HEK293 (cell line): ENCODE data around the gene ETV4.

Source experiments
- CTCF ChIA-PET: fragments of 350-600 bp; formaldehyde crosslinking; extraction: SDS; loops from one replicate; lab custom pipeline; 2021; ENCODE audit warnings: antibody characterized with exemption; lab: Yijun Ruan, JAX
- POLR2A ChIA-PET: fragments of 300-600 bp; formaldehyde crosslinking; extraction: SDS; loops from one replicate; lab custom pipeline; 2020; ENCODE audit warnings: antibody characterized with exemption, inconsistent platforms; lab: Yijun Ruan, JAX
- H3K27ac ChIP-seq: fragments of 200-500 bp; sonication (Bioruptor generic); 2 replicates; pipeline ENCODE4 v1.5.1; 2014; ENCODE audit warnings: low read depth, low read length, control low read depth, inconsistent platforms; ENCODE audit errors: extremely low read depth
- H3K36me3 ChIP-seq, 2 experiments: fragments of 200-500 bp in 1 of 2; sonication (Bioruptor generic) in 1 of 2; 1 replicate in 1 of 2; 2 replicates in 1 of 2; pipeline ENCODE4 v1.5.1; 2014 to 2017; ENCODE audit warnings: inconsistent platforms in 2 of 2, low read length in 2 of 2; ENCODE audit not compliant: control insufficient read depth in 2 of 2, insufficient read depth in 1 of 2
- H3K4me1 ChIP-seq: fragments of 200-500 bp; sonication (Bioruptor generic); 2 replicates; pipeline ENCODE4 v1.5.1; 2014; ENCODE audit warnings: mild to moderate bottlenecking, low read length, inconsistent platforms; ENCODE audit not compliant: control insufficient read depth, insufficient read depth
- H3K4me3 ChIP-seq: 2 replicates; pipeline ENCODE4 v1.5.1; 2011; ENCODE audit warnings: low read depth, mild to moderate bottlenecking, control low read depth, low read length, moderate library complexity
- H3K9me3 ChIP-seq: fragments of 200-500 bp; sonication (Bioruptor generic); 2 replicates; pipeline ENCODE4 v1.5.1; 2014; ENCODE audit warnings: low read depth, low read length, inconsistent platforms; ENCODE audit not compliant: control insufficient read depth, insufficient read depth
- GLIS1 ChIP-seq: fragments of 450-650 bp; formaldehyde crosslinking; IDR thresholded peaks from 2 replicates; pipeline ENCODE4 v1.5.1; 2016; ENCODE audit warnings: missing biosample characterization, missing genetic modification characterization
- PRDM4 ChIP-seq: fragments of 450-650 bp; formaldehyde crosslinking; IDR thresholded peaks from 2 replicates; pipeline ENCODE4 v1.5.1; 2017; ENCODE audit warnings: missing biosample characterization, missing genetic modification characterization
- REPIN1 ChIP-seq: fragments of 450-650 bp; formaldehyde crosslinking; IDR thresholded peaks from 2 replicates; pipeline ENCODE4 v1.5.1; 2017; ENCODE audit warnings: missing biosample characterization, missing genetic modification characterization, low read depth
- SCRT2 ChIP-seq: fragments of 450-650 bp; formaldehyde crosslinking; IDR thresholded peaks from 2 replicates; pipeline ENCODE4 v1.5.1; 2016; ENCODE audit warnings: missing biosample characterization, missing genetic modification characterization
- ZBTB44 ChIP-seq: fragments of 450-650 bp; IDR thresholded peaks from 2 replicates; pipeline ENCODE4 v1.5.1; 2018; ENCODE audit warnings: missing biosample characterization, mild to moderate bottlenecking, missing genetic modification characterization
- ZNF132 ChIP-seq: fragments of 450-650 bp; formaldehyde crosslinking; IDR thresholded peaks from 2 replicates; pipeline ENCODE4 v1.5.1; 2017; ENCODE audit warnings: missing biosample characterization, missing genetic modification characterization, borderline replicate concordance
- ZNF292 ChIP-seq: fragments of 450-650 bp; formaldehyde crosslinking; IDR thresholded peaks from 2 replicates; pipeline ENCODE4 v1.5.1; 2016; ENCODE audit warnings: low read depth, missing biosample characterization, missing genetic modification characterization, borderline replicate concordance
- ZNF37A ChIP-seq: fragments of 450-650 bp; IDR thresholded peaks from 2 replicates; pipeline ENCODE4 v1.5.1; 2018; ENCODE audit warnings: missing biosample characterization, missing genetic modification characterization
- ZNF530 ChIP-seq: fragments of 450-650 bp; formaldehyde crosslinking; IDR thresholded peaks from 2 replicates; pipeline ENCODE4 v1.5.1; 2016; ENCODE audit warnings: low read depth, missing biosample characterization, missing genetic modification characterization
- ZNF600 ChIP-seq: fragments of 450-650 bp; formaldehyde crosslinking; IDR thresholded peaks from 2 replicates; pipeline ENCODE4 v1.5.1; 2016; ENCODE audit warnings: missing biosample characterization, missing genetic modification characterization
- ZNF664 ChIP-seq: fragments of 450-650 bp; formaldehyde crosslinking; IDR thresholded peaks from 2 replicates; pipeline ENCODE4 v1.5.1; 2016; ENCODE audit warnings: missing biosample characterization, missing genetic modification characterization
- ZNF747 ChIP-seq: fragments of 450-650 bp; formaldehyde crosslinking; IDR thresholded peaks from 2 replicates; pipeline ENCODE4 v1.5.1; 2016; ENCODE audit warnings: missing biosample characterization, missing genetic modification characterization
- ZSCAN23 ChIP-seq: fragments of 450-650 bp; formaldehyde crosslinking; IDR thresholded peaks from 2 replicates; pipeline ENCODE4 v1.5.1; 2016; ENCODE audit warnings: missing biosample characterization, missing genetic modification characterization
- TF ChIP-seq, protein P1 (sequence below): fragments of 450-650 bp; formaldehyde crosslinking; IDR thresholded peaks from 2 replicates; pipeline ENCODE4 v1.5.1; 2016; ENCODE audit warnings: missing biosample characterization, missing genetic modification characterization

The ETV4 gene

GRCh38 chr17:43574896-43575525 is 28.9 kb upstream of the ETV4 start:
- no peaks in the 10 kb centered on the region for H3K9me3 ChIP-seq
- POLR2A ChIA-PET, result interaction anchor here (0.5 to 1.3 kb wide), 4 partner anchors 111 to 352 kb away, joined by 3 to 4 read pairs (median 3); partner anchors contain the start of gene ARL4D
- H3K4me1 ChIP-seq, result peaks cover 14% of the 10 kb centered on the region
- no peaks in the 10 kb centered on the region for H3K36me3 ChIP-seq
- peak; percentile 74 for TF ChIP-seq SCRT2
- TF ChIP-seq ZBTB44 (tag by site-specific recombination), result no peak
- no peak for TF ChIP-seq ZNF292
- TF ChIP-seq, protein P1, sequence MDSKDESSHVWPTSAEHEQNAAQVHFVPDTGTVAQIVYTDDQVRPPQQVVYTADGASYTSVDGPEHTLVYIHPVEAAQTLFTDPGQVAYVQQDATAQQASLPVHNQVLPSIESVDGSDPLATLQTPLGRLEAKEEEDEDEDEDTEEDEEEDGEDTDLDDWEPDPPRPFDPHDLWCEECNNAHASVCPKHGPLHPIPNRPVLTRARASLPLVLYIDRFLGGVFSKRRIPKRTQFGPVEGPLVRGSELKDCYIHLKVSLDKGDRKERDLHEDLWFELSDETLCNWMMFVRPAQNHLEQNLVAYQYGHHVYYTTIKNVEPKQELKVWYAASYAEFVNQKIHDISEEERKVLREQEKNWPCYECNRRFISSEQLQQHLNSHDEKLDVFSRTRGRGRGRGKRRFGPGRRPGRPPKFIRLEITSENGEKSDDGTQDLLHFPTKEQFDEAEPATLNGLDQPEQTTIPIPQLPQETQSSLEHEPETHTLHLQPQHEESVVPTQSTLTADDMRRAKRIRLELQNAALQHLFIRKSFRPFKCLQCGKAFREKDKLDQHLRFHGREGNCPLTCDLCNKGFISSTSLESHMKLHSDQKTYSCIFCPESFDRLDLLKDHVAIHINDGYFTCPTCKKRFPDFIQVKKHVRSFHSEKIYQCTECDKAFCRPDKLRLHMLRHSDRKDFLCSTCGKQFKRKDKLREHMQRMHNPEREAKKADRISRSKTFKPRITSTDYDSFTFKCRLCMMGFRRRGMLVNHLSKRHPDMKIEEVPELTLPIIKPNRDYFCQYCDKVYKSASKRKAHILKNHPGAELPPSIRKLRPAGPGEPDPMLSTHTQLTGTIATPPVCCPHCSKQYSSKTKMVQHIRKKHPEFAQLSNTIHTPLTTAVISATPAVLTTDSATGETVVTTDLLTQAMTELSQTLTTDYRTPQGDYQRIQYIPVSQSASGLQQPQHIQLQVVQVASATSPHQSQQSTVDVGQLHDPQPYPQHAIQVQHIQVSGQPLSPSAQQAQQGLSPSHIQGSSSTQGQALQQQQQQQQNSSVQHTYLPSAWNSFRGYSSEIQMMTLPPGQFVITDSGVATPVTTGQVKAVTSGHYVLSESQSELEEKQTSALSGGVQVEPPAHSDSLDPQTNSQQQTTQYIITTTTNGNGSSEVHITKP (tag by site-specific recombination), result peak; percentile 93
- TF ChIP-seq ZNF664 (tag by site-specific recombination), result peak; percentile 8; the same call in 1 of the 2 replicates
- peak; percentile 24; the same call in 1 of the 2 replicates for TF ChIP-seq GLIS1 (tag by site-specific recombination)
- TF ChIP-seq ZNF600 (tag by site-specific recombination), result no peak
- TF ChIP-seq REPIN1 (tag by site-specific recombination), result peak; percentile 92
- CTCF ChIA-PET, result interaction anchor here (0.5 to 9.5 kb wide), 24 partner anchors 9 to 271 kb away, joined by 3 to 132 read pairs (median 4); partner anchors contain the start of genes CD300LG, DHX8, ETV4 and SOST
- H3K4me3 ChIP-seq, result no peak overlapping the region
- no peak overlapping the region; the same call in 1 of the 2 replicates for H3K27ac ChIP-seq

- ChIA-PET POLR2A (interaction anchor here (0.7 to 1.3 kb wide), 6 partner anchors 19 to 186 kb away, joined by 3 to 4 read pairs (median 3); partner anchors contain the start of genes ARL4D and DHX8), CTCF (interaction anchor here (0.5 to 9.5 kb wide), 21 partner anchors 8 to 192 kb away, joined by 3 to 132 read pairs (median 4); partner anchors contain the start of genes DHX8, ETV4 and SOST)
- no peak for TF ChIP-seq ZNF132 (tag by site-specific recombination)
- TF ChIP-seq ZNF600 (tag by site-specific recombination), result peak; percentile 64
- no peak overlapping the region for H3K4me3 ChIP-seq
- peaks cover 14% of the 10 kb centered on the region for H3K4me1 ChIP-seq
- no peaks in the 10 kb centered on the region for H3K9me3 ChIP-seq
- H3K27ac ChIP-seq, result no peak overlapping the region; the same call in 1 of the 2 replicates
- no peaks in the 10 kb centered on the region for H3K36me3 ChIP-seq
These were observed 28.2 kb upstream of the ETV4 start for GRCh38 chr17:43574348-43574747.

GRCh38 chr17:43573579-43574321 is 27.6 kb upstream of the ETV4 start:
- Histone ChIP-seq H3K36me3 (no peaks in the 10 kb centered on the region), H3K4me1 (peaks cover 14% of the 10 kb centered on the region), H3K27ac (no peak overlapping the region; the same call in 1 of the 2 replicates), H3K4me3 (no peak overlapping the region), H3K9me3 (no peaks in the 10 kb centered on the region)
- POLR2A ChIA-PET, result interaction anchor here (0.7 to 1.3 kb wide), 10 partner anchors 18 to 187 kb away, joined by 3 to 4 read pairs (median 3); partner anchors contain the start of genes ARL4D, DHX8 and MEOX1
- CTCF ChIA-PET, result interaction anchor here (0.5 to 9.5 kb wide), 21 partner anchors 10 to 192 kb away, joined by 3 to 132 read pairs (median 4); partner anchors contain the start of genes DHX8, ETV4 and SOST
- TF ChIP-seq ZNF747 (no peak), ZSCAN23 (tag by site-specific recombination) (0 out of 2 replicates have a peak, but pooled peaks have one; percentile 16), ZNF530 (tag by site-specific recombination) (no peak), PRDM4 (tag by site-specific recombination) (peak; percentile 88), ZNF37A (no peak)
